Measurements from ENCODE around the gene WBP2NL.

Gene WBP2NL

GRCh38 chr22:42067671-42068251 lies 69.2 kb downstream of the WBP2NL start:
- Histone ChIP-seq H3K4me3 (no peak overlapping the region), H3K27ac (no peak overlapping the region)

- Histone ChIP-seq H3K4me3 (no peak overlapping the region), H3K27ac (no peak overlapping the region)
Observed at GRCh38 chr22:42068291-42068690, 69.7 kb downstream of the WBP2NL start.

- H3K27ac ChIP-seq, result peak overlapping the region in 20 of 21 experiments; percentile 54 to 91 (median 82)
- peak overlapping the region; percentile 40 to 70 (median 61) for H3K4me3 ChIP-seq
Observed at GRCh38 chr22:42069801-42070516, 71.4 kb downstream of the WBP2NL start.

- Histone ChIP-seq H3K27ac (peak within 1 kb of the TSS in 20 of 21 experiments; percentile 55 to 91 (median 82)), H3K4me3 (peak within 1 kb of the TSS; percentile 40 to 70 (median 61))
Observed at GRCh38 chr22:42070517-42071422, 72.2 kb downstream of the WBP2NL start, which contains the start of gene NAGA. Gene NAGA (minus strand): TSS chr22:42070812. CDS start chr22:42070297, 515 bp downstream.

GRCh38 chr22:42071508-42071907 lies 72.9 kb downstream of the WBP2NL start:
- H3K4me3 ChIP-seq, result peak overlapping the region in 6 of 7 experiments; percentile 40 to 70 (median 62)
- H3K27ac ChIP-seq, result peak overlapping the region in 19 of 21 experiments; percentile 55 to 91 (median 82)

- Histone ChIP-seq H3K27ac (peak overlapping the region in 2 of 21 experiments; percentile 97 to 99), H3K4me3 (no peak overlapping the region)
Observed at GRCh38 chr22:42072606-42073330, 74.2 kb downstream of the WBP2NL start.

- H3K27ac ChIP-seq, result peak overlapping the region in 20 of 21 experiments; percentile 78 to 99 (median 96)
- peak overlapping the region; percentile 45 to 66 (median 61) for H3K4me3 ChIP-seq
Observed at GRCh38 chr22:42073621-42074041, 75.0 kb downstream of the WBP2NL start.

GRCh38 chr22:42074132-42074811 lies 75.7 kb downstream of the WBP2NL start, which contains the start of gene PHETA2:
Gene PHETA2 (plus strand): TSS chr22:42074248. CDS start chr22:42077294, 3,046 bp downstream.
- peak within 1 kb of the TSS; percentile 45 to 66 (median 61) for H3K4me3 ChIP-seq
- H3K27ac ChIP-seq, result peak within 1 kb of the TSS; percentile 78 to 99 (median 96)

- Histone ChIP-seq H3K4me3 (peak overlapping the region; percentile 45 to 66 (median 61)), H3K27ac (peak overlapping the region in 20 of 21 experiments; percentile 78 to 99 (median 96))
Observed at GRCh38 chr22:42074846-42075676, 76.5 kb downstream of the WBP2NL start.

- H3K4me3 ChIP-seq, result no peak overlapping the region
- peak overlapping the region in 2 of 21 experiments; percentile 98 to 99 for H3K27ac ChIP-seq
Observed at GRCh38 chr22:42076764-42077485, 78.3 kb downstream of the WBP2NL start.

- Histone ChIP-seq H3K4me3 (no peak overlapping the region), H3K27ac (peak overlapping the region in 12 of 21 experiments; percentile 92 to 99 (median 96))
Observed at GRCh38 chr22:42077486-42078125, 79.0 kb downstream of the WBP2NL start.

All from skin epidermis (tissue), 12 donors.